Esophagus muscularis mucosa (tissue), 4 donors: ENCODE measurements around the gene HEATR5B.

Experiments used
- EP300 ChIP-seq: sonication (generic); formaldehyde crosslinking; IDR thresholded peaks from one replicate; pipeline ENCODE4 v1.6.1; 2017; ENCODE audit warnings: antibody characterized with exemption
- POLR2A ChIP-seq: fragments of 450-650 bp; IDR thresholded peaks from one replicate; pipeline ENCODE4 v1.6.1; 2017; ENCODE audit warnings: antibody characterized with exemption, moderate library complexity, mild to moderate bottlenecking, low read depth
- POLR2AphosphoS5 ChIP-seq, 2 donors: sonication (generic); formaldehyde crosslinking; IDR thresholded peaks; one replicate each; pipeline ENCODE4 v1.6.1; 2017; ENCODE audit warnings: antibody characterized with exemption in 2 of 2
- TF ChIP-seq, protein P1 (sequence below), 3 experiments: fragments of 200-600 bp in 2 of 3; fragments of 450-650 bp in 1 of 3; sonication (generic) in 2 of 3; IDR thresholded peaks; one replicate each; pipeline ENCODE4 v1.5.1; 2017 to 2019; ENCODE audit warnings: antibody characterized with exemption in 3 of 3, mild to moderate bottlenecking in 2 of 3, moderate library complexity in 1 of 3

DNA sequence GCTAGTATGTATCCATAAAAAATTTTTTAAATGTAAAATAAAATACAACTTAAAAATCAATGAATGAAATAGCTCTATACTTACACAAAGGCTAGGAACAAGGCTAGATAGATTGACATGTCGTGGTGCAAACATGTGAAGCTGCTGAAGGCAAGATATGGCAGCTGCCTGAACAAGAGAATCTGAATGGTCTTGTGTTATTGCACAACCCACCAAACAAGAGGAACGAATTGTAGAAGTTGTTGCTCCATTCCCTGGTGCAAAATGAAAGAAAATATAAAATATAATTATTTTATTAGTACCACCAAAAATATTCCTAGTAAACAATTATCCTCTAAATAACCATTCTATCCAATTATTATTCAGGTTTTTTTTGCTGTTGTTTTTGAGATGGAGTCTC, 46.4 kb downstream of the HEATR5B start:
- TF ChIP-seq POLR2A (no peak), POLR2AphosphoS5 (IDR thresholded peaks at IDR 0.05) (no peak), EP300 (no peak)
- TF ChIP-seq, protein P1, sequence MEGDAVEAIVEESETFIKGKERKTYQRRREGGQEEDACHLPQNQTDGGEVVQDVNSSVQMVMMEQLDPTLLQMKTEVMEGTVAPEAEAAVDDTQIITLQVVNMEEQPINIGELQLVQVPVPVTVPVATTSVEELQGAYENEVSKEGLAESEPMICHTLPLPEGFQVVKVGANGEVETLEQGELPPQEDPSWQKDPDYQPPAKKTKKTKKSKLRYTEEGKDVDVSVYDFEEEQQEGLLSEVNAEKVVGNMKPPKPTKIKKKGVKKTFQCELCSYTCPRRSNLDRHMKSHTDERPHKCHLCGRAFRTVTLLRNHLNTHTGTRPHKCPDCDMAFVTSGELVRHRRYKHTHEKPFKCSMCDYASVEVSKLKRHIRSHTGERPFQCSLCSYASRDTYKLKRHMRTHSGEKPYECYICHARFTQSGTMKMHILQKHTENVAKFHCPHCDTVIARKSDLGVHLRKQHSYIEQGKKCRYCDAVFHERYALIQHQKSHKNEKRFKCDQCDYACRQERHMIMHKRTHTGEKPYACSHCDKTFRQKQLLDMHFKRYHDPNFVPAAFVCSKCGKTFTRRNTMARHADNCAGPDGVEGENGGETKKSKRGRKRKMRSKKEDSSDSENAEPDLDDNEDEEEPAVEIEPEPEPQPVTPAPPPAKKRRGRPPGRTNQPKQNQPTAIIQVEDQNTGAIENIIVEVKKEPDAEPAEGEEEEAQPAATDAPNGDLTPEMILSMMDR (IDR thresholded peaks at IDR 0.05): no peak
